Measurements from ENCODE around the gene TMEM200A. TPM values are rescaled to one million over a fixed set of nuclear protein-coding genes. Genes with fewer than 3 reads are reported as not detected.
A peak's percentile ranks its signal among the peaks of the same experiment; 100 is the strongest.

Gene TMEM200A
- total RNA-seq, 1 donor from 2014 or later = 25.4 TPM

- H3K4me1 Mint-ChIP-seq (ENCODE audit: low read depth, unreplicated experiment) = peaks cover 1% of the 10 kb centered on the region
- peaks cover 2% of the 10 kb centered on the region for H3K27me3 Mint-ChIP-seq (ENCODE audit: unreplicated experiment)
- DNase-seq = no peak
- no peak for TF ChIP-seq CTCF (IDR thresholded peaks at IDR 0.05; ENCODE audit: partially characterized antibody, unreplicated experiment)
- no peak overlapping the region for H3K4me3 Mint-ChIP-seq (ENCODE audit: unreplicated experiment)
- H3K27ac Mint-ChIP-seq (ENCODE audit: unreplicated experiment) = no peak overlapping the region
- H3K9me3 Mint-ChIP-seq (ENCODE audit: unreplicated experiment) = no peaks in the 10 kb centered on the region
- peaks cover 7% of the 10 kb centered on the region for H3K36me3 Mint-ChIP-seq (ENCODE audit: unreplicated experiment)
These were observed 52.1 kb downstream of the TMEM200A start for GRCh38 chr6:130417951-130418350.

- no peaks in the 10 kb centered on the region for H3K9me3 Mint-ChIP-seq (ENCODE audit: unreplicated experiment)
- DNase-seq = no peak
- H3K27ac Mint-ChIP-seq (ENCODE audit: unreplicated experiment) = no peak overlapping the region
These were observed 55.1 kb downstream of the TMEM200A start for GRCh38 chr6:130420911-130421310.

DNA sequence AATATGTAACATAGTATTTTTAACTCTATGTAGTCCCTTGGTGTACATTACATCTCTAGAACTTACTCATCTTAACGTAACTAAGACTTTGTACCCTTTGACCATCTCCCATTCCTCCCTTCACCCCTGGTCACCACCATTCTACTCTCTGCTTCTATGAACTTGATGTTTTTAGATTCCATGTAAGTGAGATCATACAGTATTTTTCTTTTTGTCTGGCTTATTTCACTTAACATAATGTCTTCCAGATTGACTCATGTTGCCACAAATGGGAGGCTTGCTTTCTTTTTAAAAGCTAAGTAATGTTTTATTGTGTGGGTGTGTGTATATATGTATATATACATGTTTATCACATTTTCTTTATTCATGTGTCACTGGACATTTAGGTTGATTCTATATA lies 55.8 kb downstream of the TMEM200A start:
- no peaks in the 10 kb centered on the region for H3K9me3 Mint-ChIP-seq (ENCODE audit: unreplicated experiment)
- H3K4me1 Mint-ChIP-seq (ENCODE audit: low read depth, unreplicated experiment) = peaks cover 13% of the 10 kb centered on the region
- no peaks in the 10 kb centered on the region for H3K36me3 Mint-ChIP-seq (ENCODE audit: unreplicated experiment)
- DNase-seq = no peak
- H3K27ac Mint-ChIP-seq (ENCODE audit: unreplicated experiment) = no peak overlapping the region
- TF ChIP-seq CTCF (IDR thresholded peaks at IDR 0.05; ENCODE audit: partially characterized antibody, unreplicated experiment) = no peak
- peaks cover 2% of the 10 kb centered on the region for H3K27me3 Mint-ChIP-seq (ENCODE audit: unreplicated experiment)
- H3K4me3 Mint-ChIP-seq (ENCODE audit: unreplicated experiment) = no peak overlapping the region

More at GRCh38 chr6:130420911-130421310, 55.1 kb downstream of the TMEM200A start:
- Mint-ChIP-seq H3K36me3 (ENCODE audit: unreplicated experiment) (no peaks in the 10 kb centered on the region), H3K4me1 (ENCODE audit: low read depth, unreplicated experiment) (peaks cover 13% of the 10 kb centered on the region), H3K4me3 (ENCODE audit: unreplicated experiment) (no peak overlapping the region), H3K27me3 (ENCODE audit: unreplicated experiment) (peaks cover 2% of the 10 kb centered on the region)
- no peak for TF ChIP-seq CTCF (IDR thresholded peaks at IDR 0.05; ENCODE audit: partially characterized antibody, unreplicated experiment)

- H3K27me3 Mint-ChIP-seq (ENCODE audit: unreplicated experiment) = peaks cover 2% of the 10 kb centered on the region
These were observed 57.2 kb downstream of the TMEM200A start for GRCh38 chr6:130423044-130423443.

GRCh38 chr6:130424710-130425109 lies 58.9 kb downstream of the TMEM200A start:
- DNase-seq = no peak
- H3K4me3 Mint-ChIP-seq (ENCODE audit: unreplicated experiment) = no peak overlapping the region
- no peaks in the 10 kb centered on the region for H3K36me3 Mint-ChIP-seq (ENCODE audit: unreplicated experiment)
- no peaks in the 10 kb centered on the region for H3K9me3 Mint-ChIP-seq (ENCODE audit: unreplicated experiment)
- H3K4me1 Mint-ChIP-seq (ENCODE audit: low read depth, unreplicated experiment) = peaks cover 13% of the 10 kb centered on the region
- peak overlapping the region; percentile 34 for H3K27ac Mint-ChIP-seq (ENCODE audit: unreplicated experiment)
- TF ChIP-seq CTCF (IDR thresholded peaks at IDR 0.05; ENCODE audit: partially characterized antibody, unreplicated experiment) = no peak
- H3K27me3 Mint-ChIP-seq (ENCODE audit: unreplicated experiment) = peaks cover 2% of the 10 kb centered on the region

More at GRCh38 chr6:130423044-130423443, 57.2 kb downstream of the TMEM200A start:
- Mint-ChIP-seq H3K4me3 (ENCODE audit: unreplicated experiment) (no peak overlapping the region), H3K27ac (ENCODE audit: unreplicated experiment) (no peak overlapping the region), H3K4me1 (ENCODE audit: low read depth, unreplicated experiment) (peaks cover 13% of the 10 kb centered on the region), H3K9me3 (ENCODE audit: unreplicated experiment) (no peaks in the 10 kb centered on the region), H3K36me3 (ENCODE audit: unreplicated experiment) (no peaks in the 10 kb centered on the region)
- TF ChIP-seq CTCF (IDR thresholded peaks at IDR 0.05; ENCODE audit: partially characterized antibody, unreplicated experiment) = no peak
- no peak for DNase-seq

Measured in glutamatergic neuron (in vitro differentiated cells).